Measurements from ENCODE around the gene GULP1.

GULP1 gene

GRCh38 chr2:188308483-188308882 is 16.8 kb downstream of the GULP1 start:
- H3K36me3 ChIP-seq (ENCODE audit: control insufficient read depth in 2 of 2, insufficient read depth in 1 of 2, low read length in 2 of 2): no peaks in the 10 kb centered on the region
- CTCF ChIA-PET: no interaction called here
- TF ChIP-seq ZNF354C (tag by site-specific recombination; IDR thresholded peaks at IDR 0.05; ENCODE audit: borderline replicate concordance, low read depth) (no peak), ZNF692 (tag by site-specific recombination; IDR thresholded peaks at IDR 0.05) (no peak), ZNF76 (tag by site-specific recombination; IDR thresholded peaks at IDR 0.05; ENCODE audit: borderline replicate concordance, low read depth) (no peak), ZBTB21 (tag by site-specific recombination; IDR thresholded peaks at IDR 0.05) (no peak), ZBTB48 (tag by site-specific recombination; IDR thresholded peaks at IDR 0.05) (no peak), ZNF114 (tag by site-specific recombination; IDR thresholded peaks at IDR 0.05) (no peak), ZNF600 (tag by site-specific recombination; IDR thresholded peaks at IDR 0.05) (no peak), ZNF473 (tag by site-specific recombination; IDR thresholded peaks at IDR 0.05) (no peak), ZSCAN23 (tag by site-specific recombination; IDR thresholded peaks at IDR 0.05) (no peak), ZIC2 (tag by site-specific recombination; IDR thresholded peaks at IDR 0.05) (no peak), ZNF521 (tag by site-specific recombination; IDR thresholded peaks at IDR 0.05) (no peak), RBAK (tag by site-specific recombination; IDR thresholded peaks at IDR 0.05) (no peak), ZNF639 (tag by site-specific recombination; IDR thresholded peaks at IDR 0.05) (no peak)
- TF ChIP-seq, protein P1, sequence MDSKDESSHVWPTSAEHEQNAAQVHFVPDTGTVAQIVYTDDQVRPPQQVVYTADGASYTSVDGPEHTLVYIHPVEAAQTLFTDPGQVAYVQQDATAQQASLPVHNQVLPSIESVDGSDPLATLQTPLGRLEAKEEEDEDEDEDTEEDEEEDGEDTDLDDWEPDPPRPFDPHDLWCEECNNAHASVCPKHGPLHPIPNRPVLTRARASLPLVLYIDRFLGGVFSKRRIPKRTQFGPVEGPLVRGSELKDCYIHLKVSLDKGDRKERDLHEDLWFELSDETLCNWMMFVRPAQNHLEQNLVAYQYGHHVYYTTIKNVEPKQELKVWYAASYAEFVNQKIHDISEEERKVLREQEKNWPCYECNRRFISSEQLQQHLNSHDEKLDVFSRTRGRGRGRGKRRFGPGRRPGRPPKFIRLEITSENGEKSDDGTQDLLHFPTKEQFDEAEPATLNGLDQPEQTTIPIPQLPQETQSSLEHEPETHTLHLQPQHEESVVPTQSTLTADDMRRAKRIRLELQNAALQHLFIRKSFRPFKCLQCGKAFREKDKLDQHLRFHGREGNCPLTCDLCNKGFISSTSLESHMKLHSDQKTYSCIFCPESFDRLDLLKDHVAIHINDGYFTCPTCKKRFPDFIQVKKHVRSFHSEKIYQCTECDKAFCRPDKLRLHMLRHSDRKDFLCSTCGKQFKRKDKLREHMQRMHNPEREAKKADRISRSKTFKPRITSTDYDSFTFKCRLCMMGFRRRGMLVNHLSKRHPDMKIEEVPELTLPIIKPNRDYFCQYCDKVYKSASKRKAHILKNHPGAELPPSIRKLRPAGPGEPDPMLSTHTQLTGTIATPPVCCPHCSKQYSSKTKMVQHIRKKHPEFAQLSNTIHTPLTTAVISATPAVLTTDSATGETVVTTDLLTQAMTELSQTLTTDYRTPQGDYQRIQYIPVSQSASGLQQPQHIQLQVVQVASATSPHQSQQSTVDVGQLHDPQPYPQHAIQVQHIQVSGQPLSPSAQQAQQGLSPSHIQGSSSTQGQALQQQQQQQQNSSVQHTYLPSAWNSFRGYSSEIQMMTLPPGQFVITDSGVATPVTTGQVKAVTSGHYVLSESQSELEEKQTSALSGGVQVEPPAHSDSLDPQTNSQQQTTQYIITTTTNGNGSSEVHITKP (tag by site-specific recombination; IDR thresholded peaks at IDR 0.05): no peak
- no peaks in the 10 kb centered on the region for H3K9me3 ChIP-seq (ENCODE audit: control insufficient read depth, insufficient read depth, low read depth, low read length)
- POLR2A ChIA-PET: interaction anchor here (0.5 kb wide), 1 partner anchor 24 kb away, joined by 3 read pairs; no protein-coding TSS in a partner anchor
- H3K27ac ChIP-seq (ENCODE audit: extremely low read depth, low read depth, low read length): no peak overlapping the region
- peaks cover 4% of the 10 kb centered on the region for H3K4me1 ChIP-seq (ENCODE audit: control insufficient read depth, insufficient read depth, low read length)
- no peak overlapping the region for H3K4me3 ChIP-seq (ENCODE audit: low read depth, low read length)

- Histone ChIP-seq H3K36me3 (ENCODE audit: control insufficient read depth in 2 of 2, insufficient read depth in 1 of 2, low read length in 2 of 2) (no peaks in the 10 kb centered on the region), H3K4me3 (ENCODE audit: low read depth, low read length) (no peak overlapping the region), H3K27ac (ENCODE audit: extremely low read depth, low read depth, low read length) (no peak overlapping the region), H3K9me3 (ENCODE audit: control insufficient read depth, insufficient read depth, low read depth, low read length) (no peaks in the 10 kb centered on the region), H3K4me1 (ENCODE audit: control insufficient read depth, insufficient read depth, low read length) (no peaks in the 10 kb centered on the region)
- no peak for TF ChIP-seq ZNF530 (tag by site-specific recombination; IDR thresholded peaks at IDR 0.05; ENCODE audit: low read depth)
- TF ChIP-seq KLF16 (tag by site-specific recombination; IDR thresholded peaks at IDR 0.05): no peak
- TF ChIP-seq ZBTB17 (tag by site-specific recombination; IDR thresholded peaks at IDR 0.05): no peak
- no peak for TF ChIP-seq BCL11B (tag by site-specific recombination; IDR thresholded peaks at IDR 0.05; ENCODE audit: low read depth)
- TF ChIP-seq ZNF292 (tag by site-specific recombination; IDR thresholded peaks at IDR 0.05; ENCODE audit: borderline replicate concordance, low read depth): no peak
- TF ChIP-seq, protein P2, sequence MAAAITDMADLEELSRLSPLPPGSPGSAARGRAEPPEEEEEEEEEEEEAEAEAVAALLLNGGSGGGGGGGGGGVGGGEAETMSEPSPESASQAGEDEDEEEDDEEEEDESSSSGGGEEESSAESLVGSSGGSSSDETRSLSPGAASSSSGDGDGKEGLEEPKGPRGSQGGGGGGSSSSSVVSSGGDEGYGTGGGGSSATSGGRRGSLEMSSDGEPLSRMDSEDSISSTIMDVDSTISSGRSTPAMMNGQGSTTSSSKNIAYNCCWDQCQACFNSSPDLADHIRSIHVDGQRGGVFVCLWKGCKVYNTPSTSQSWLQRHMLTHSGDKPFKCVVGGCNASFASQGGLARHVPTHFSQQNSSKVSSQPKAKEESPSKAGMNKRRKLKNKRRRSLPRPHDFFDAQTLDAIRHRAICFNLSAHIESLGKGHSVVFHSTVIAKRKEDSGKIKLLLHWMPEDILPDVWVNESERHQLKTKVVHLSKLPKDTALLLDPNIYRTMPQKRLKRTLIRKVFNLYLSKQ (tag by site-specific recombination; IDR thresholded peaks at IDR 0.05; ENCODE audit: borderline replicate concordance): no peak
- TF ChIP-seq ZNF274 (IDR thresholded peaks at IDR 0.05; ENCODE audit: low read length): no peak
- no peak for TF ChIP-seq ZNF274 (tag by site-specific recombination; IDR thresholded peaks at IDR 0.05; ENCODE audit: borderline replicate concordance)
- no peak for TF ChIP-seq ZFP41 (tag by site-specific recombination; IDR thresholded peaks at IDR 0.05; ENCODE audit: borderline replicate concordance)
- TF ChIP-seq ZNF433 (tag by site-specific recombination; IDR thresholded peaks at IDR 0.05; ENCODE audit: low read depth): no peak
- ChIA-PET CTCF (no interaction called here), POLR2A (no interaction called here)
Observed at GRCh38 chr2:188309364-188309763, 17.7 kb downstream of the GULP1 start.

Measured in HEK293 (cell line).